Measurements from ENCODE around the gene RUVBL1. TPM values are rescaled to one million over a fixed set of nuclear protein-coding genes. Genes with fewer than 3 reads are reported as not detected.

Gene RUVBL1
- total RNA-seq, 4 donors from 2014 or later, result 12.1 to 26.3 (median 21.4) TPM

DNA sequence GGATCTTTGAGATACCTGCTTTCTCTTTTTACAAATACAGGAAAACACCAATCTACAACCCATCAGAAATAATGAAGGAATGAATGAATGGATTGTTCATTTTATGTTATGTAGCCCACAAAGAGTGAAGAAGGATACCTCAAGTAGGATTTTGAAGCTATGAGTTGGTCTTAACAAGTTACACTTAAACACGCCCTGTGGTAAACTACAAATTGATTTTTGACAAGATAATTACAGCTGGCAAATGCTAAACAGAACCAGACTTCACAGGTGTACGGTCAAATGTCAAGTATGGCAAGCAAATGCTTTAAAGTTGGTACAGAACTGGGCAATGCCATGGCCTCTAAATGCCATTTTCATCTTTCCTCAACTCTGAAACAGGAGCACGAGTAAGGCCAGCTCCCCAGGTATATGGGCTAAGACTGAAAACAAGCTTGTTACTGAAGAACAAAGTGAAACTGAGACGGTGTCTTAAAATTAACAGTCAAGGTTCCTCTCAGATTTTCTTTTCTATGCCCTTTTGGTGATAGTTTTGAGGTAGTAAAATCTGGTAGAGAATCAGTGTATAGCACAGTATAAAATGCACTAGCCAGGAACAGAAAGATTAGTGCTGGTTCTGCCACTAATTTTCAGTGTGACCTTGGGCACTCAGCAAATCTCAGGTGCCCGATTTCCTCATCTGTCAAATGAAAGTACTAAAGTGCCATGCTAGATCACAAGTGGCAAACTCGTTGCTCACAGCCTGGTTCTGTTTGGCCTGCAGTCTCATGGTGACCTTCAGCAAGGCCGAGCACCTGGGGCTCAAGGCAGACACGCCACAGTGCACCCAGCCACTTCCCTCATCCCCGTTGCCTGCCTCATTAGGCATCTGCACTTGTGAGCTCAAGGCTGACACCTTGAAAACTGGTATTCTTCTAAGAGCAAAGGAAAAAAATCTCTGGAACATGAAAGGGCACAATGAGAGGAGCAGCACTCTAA lies 9.5 kb downstream of the RUVBL1 start:
- in situ Hi-C loops (cut with MboI; ENCODE audit: low sequenced_read_pairs in 4 of 4), result no loop called here
- TF ChIP-seq POLR2A (IDR thresholded peaks at IDR 0.05), result no peak
- TF ChIP-seq, protein P1, sequence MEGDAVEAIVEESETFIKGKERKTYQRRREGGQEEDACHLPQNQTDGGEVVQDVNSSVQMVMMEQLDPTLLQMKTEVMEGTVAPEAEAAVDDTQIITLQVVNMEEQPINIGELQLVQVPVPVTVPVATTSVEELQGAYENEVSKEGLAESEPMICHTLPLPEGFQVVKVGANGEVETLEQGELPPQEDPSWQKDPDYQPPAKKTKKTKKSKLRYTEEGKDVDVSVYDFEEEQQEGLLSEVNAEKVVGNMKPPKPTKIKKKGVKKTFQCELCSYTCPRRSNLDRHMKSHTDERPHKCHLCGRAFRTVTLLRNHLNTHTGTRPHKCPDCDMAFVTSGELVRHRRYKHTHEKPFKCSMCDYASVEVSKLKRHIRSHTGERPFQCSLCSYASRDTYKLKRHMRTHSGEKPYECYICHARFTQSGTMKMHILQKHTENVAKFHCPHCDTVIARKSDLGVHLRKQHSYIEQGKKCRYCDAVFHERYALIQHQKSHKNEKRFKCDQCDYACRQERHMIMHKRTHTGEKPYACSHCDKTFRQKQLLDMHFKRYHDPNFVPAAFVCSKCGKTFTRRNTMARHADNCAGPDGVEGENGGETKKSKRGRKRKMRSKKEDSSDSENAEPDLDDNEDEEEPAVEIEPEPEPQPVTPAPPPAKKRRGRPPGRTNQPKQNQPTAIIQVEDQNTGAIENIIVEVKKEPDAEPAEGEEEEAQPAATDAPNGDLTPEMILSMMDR (IDR thresholded peaks at IDR 0.05 in 4 of 5, conservative IDR thresholded peaks at IDR 0.05 in 1 of 5), result no peak
- ATAC-seq (no peak), DNase-seq (no peak)
- H3K27ac ChIP-seq, result no peak overlapping the region
- no peak overlapping the region for H3K4me3 ChIP-seq
- H3K27me3 ChIP-seq, result no peaks in the 10 kb centered on the region
- peaks cover 0 to 15% of the 10 kb centered on the region in 2 donors for H3K36me3 ChIP-seq
- H3K4me1 ChIP-seq, result no peaks in the 10 kb centered on the region
- intact Hi-C loops (cut with DNase I; ENCODE audit: low total_unique reads), result no loop called here
- no peaks in the 10 kb centered on the region for H3K9me3 ChIP-seq

DNA sequence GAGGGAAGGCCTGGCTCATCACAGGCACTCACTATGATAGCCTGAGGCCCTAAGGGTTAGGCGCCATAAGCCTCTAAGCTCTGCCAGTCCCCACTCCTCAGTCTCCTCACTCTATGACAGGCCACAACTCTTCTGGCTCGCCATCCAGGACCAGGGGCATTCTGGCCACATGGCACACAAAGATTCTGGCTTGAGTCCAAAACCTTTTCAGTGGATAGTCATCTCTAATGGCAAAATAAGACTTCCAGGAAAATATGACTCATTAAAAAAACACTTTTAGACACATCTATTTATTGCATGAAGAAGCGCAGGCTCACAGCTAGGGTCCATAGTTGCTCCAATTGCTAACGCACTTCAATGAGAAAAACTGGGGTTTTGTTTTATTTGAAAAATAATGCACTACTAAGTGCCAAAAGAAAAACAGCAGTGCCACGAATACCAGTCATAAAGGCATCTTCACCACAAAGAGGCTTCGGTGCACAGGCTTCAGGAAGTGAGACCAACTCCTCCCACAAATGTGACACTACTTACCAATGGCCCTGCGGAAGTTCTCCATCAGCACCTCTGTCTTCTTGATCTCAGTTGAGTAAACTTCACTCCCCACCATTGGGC lies 11.1 kb downstream of the RUVBL1 start:
- no peaks in the 10 kb centered on the region for H3K27me3 ChIP-seq
- H3K4me3 ChIP-seq, result no peak overlapping the region
- DNase-seq, result no peak
- H3K27ac ChIP-seq, result no peak overlapping the region
- ATAC-seq, result no peak
- peaks cover 0 to 6% of the 10 kb centered on the region in 2 donors for H3K4me1 ChIP-seq
- H3K9me3 ChIP-seq, result no peaks in the 10 kb centered on the region
- intact Hi-C loops (cut with DNase I; ENCODE audit: low total_unique reads) (no loop called here), in situ Hi-C loops (cut with MboI; ENCODE audit: low sequenced_read_pairs in 4 of 4) (no loop called here)
- peaks cover 0 to 15% of the 10 kb centered on the region in 2 donors for H3K36me3 ChIP-seq
- no peak for TF ChIP-seq POLR2A (IDR thresholded peaks at IDR 0.05)
- TF ChIP-seq, protein P1 (IDR thresholded peaks at IDR 0.05 in 4 of 5, conservative IDR thresholded peaks at IDR 0.05 in 1 of 5), result no peak

DNA sequence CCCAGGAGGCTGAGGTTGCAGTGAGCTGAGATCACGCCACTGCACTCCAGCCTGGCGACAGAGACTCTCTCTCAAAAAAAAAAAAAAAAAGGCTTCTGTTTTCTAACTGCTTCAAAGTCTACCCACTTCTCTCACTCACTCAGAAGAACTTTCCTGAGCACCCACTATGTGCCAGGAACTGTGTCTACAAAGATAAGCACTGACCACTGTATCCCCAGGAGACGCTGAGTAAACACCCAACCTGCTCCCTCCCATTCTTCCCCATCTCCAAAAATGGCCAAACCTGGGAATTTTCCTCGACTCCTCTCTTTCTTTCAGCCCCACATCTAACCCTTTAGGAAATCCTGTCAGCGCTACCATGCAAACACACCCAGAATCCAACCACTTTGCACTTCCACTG lies 12.5 kb downstream of the RUVBL1 start:
- Histone ChIP-seq H3K27ac (no peak overlapping the region), H3K27me3 (no peaks in the 10 kb centered on the region), H3K4me1 (peaks cover 0 to 6% of the 10 kb centered on the region in 2 donors), H3K4me3 (no peak overlapping the region), H3K9me3 (no peaks in the 10 kb centered on the region), H3K36me3 (peaks cover 0 to 15% of the 10 kb centered on the region in 2 donors)
- TF ChIP-seq POLR2A (IDR thresholded peaks at IDR 0.05), result no peak
- TF ChIP-seq, protein P1 (IDR thresholded peaks at IDR 0.05 in 4 of 5, conservative IDR thresholded peaks at IDR 0.05 in 1 of 5), result no peak
- ATAC-seq, result no peak
- in situ Hi-C loops (cut with MboI; ENCODE audit: low sequenced_read_pairs in 4 of 4), result no loop called here
- intact Hi-C loops (cut with DNase I; ENCODE audit: low total_unique reads), result no loop called here
- no peak for DNase-seq

DNA sequence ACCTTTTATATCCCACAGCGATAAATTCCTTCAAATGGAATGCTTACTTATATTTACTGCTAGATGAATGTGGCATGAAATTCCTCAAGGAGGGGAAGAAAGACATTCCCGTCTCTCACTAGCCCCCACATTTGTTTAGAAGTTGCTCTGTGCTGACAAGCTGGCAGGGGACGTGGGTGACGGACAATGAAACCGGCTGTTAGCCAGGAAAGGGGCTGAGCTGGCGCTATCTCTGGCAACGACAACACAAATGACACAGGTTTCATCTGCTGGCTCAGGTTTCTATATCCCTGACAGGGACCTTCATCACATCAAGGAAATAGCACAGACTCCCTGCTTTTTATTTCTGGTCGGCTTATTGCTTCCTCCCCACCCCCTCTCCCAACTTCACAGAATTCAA lies 15.8 kb downstream of the RUVBL1 start:
- no peak overlapping the region for H3K27ac ChIP-seq

More for the DNA sequence above, 15.8 kb downstream of the RUVBL1 start:
- H3K9me3 ChIP-seq, result no peaks in the 10 kb centered on the region
- in situ Hi-C loops (cut with MboI; ENCODE audit: low sequenced_read_pairs in 4 of 4), result no loop called here
- intact Hi-C loops (cut with DNase I; ENCODE audit: low total_unique reads), result no loop called here
- ATAC-seq (peak in 1 of 2 donors; percentile 51), DNase-seq (no peak)
- peaks cover 0 to 14% of the 10 kb centered on the region in 2 donors for H3K36me3 ChIP-seq
- H3K27me3 ChIP-seq, result no peaks in the 10 kb centered on the region
- TF ChIP-seq POLR2A (IDR thresholded peaks at IDR 0.05), result no peak
- TF ChIP-seq, protein P1 (IDR thresholded peaks at IDR 0.05 in 4 of 5, conservative IDR thresholded peaks at IDR 0.05 in 1 of 5), result no peak
- H3K4me1 ChIP-seq, result peaks cover 0 to 6% of the 10 kb centered on the region in 2 donors
- no peak overlapping the region for H3K4me3 ChIP-seq

Measured in gastrocnemius medialis (tissue), 4 donors.